H9 (cell line): Measurements from ENCODE around the gene LYAR. TPM values are rescaled to one million over a fixed set of nuclear protein-coding genes. Genes with fewer than 3 reads are reported as not detected.

Experiments used
- DNase-seq: peaks from one replicate; pipeline ENCODE4 v3.0.0-alpha.2; 2017
- H2AFZ ChIP-seq: one replicate; pipeline ENCODE4 v1.6.1; 2013; ENCODE audit warnings: mild to moderate bottlenecking, low read length, control low read depth, moderate library complexity
- H2AK5ac ChIP-seq: 2 replicates; pipeline ENCODE4 v1.6.1; 2013; ENCODE audit warnings: low read length, control low read depth, mixed read lengths; ENCODE audit not compliant: insufficient read length
- H2BK120ac ChIP-seq: one replicate; pipeline ENCODE4 v1.6.1; 2013; ENCODE audit warnings: low read depth, mild to moderate bottlenecking, low read length, control low read depth, inconsistent platforms; ENCODE audit not compliant: poor library complexity, severe bottlenecking
- H2BK12ac ChIP-seq: 2 replicates; pipeline ENCODE4 v1.6.1; 2013; ENCODE audit warnings: low read length, control low read depth, mixed read lengths, low read depth; ENCODE audit not compliant: insufficient read length
- H2BK15ac ChIP-seq: 2 replicates; pipeline ENCODE4 v1.6.1; 2013; ENCODE audit warnings: low read depth, low read length, control low read depth
- H2BK20ac ChIP-seq: one replicate; pipeline ENCODE4 v1.6.1; 2013; ENCODE audit warnings: low read depth, mild to moderate bottlenecking, low read length, control low read depth, inconsistent platforms; ENCODE audit not compliant: poor library complexity, severe bottlenecking
- H2BK5ac ChIP-seq: 2 replicates; pipeline ENCODE4 v1.6.1; 2013; ENCODE audit warnings: low read length, control low read depth, mixed read lengths; ENCODE audit not compliant: insufficient read length
- H3K14ac ChIP-seq: 2 replicates; pipeline ENCODE4 v1.6.1; 2013; ENCODE audit warnings: low read length, control low read depth; ENCODE audit not compliant: insufficient read depth
- H3K18ac ChIP-seq: 2 replicates; pipeline ENCODE4 v1.6.1; 2013; ENCODE audit warnings: low read depth, mild to moderate bottlenecking, mixed read lengths, low read length, control low read depth; ENCODE audit not compliant: insufficient read length
- H3K23ac ChIP-seq: 2 replicates; pipeline ENCODE4 v1.6.1; 2013; ENCODE audit warnings: low read length, control low read depth, mixed read lengths, low read depth; ENCODE audit not compliant: insufficient read length
- H3K23me2 ChIP-seq: 2 replicates; pipeline ENCODE4 v1.6.1; 2013; ENCODE audit warnings: low read depth, mild to moderate bottlenecking, mixed read lengths, low read length, control low read depth; ENCODE audit not compliant: insufficient read length, poor library complexity, severe bottlenecking
- H3K27ac ChIP-seq: 2 replicates; pipeline ENCODE4 v1.5.1; 2013; ENCODE audit warnings: low read length, control low read depth, mixed read lengths, low read depth; ENCODE audit not compliant: insufficient read length
- H3K27me3 ChIP-seq: 2 replicates; pipeline ENCODE4 v1.6.1; 2013; ENCODE audit warnings: low read length, control low read depth, inconsistent platforms; ENCODE audit not compliant: insufficient read depth
- H3K4ac ChIP-seq: 2 replicates; pipeline ENCODE4 v1.6.1; 2013; ENCODE audit warnings: low read depth, mild to moderate bottlenecking, control low read depth, inconsistent platforms, low read length, moderate library complexity
- H3K4me1 ChIP-seq: 2 replicates; pipeline ENCODE4 v1.6.1; 2013; ENCODE audit warnings: low read length, control low read depth, inconsistent platforms; ENCODE audit not compliant: insufficient read depth
- H3K4me2 ChIP-seq: 2 replicates; pipeline ENCODE4 v1.6.1; 2013; ENCODE audit warnings: low read length, control low read depth, mixed read lengths; ENCODE audit not compliant: insufficient read length, insufficient read depth
- H3K56ac ChIP-seq: 2 replicates; pipeline ENCODE4 v1.6.1; 2013; ENCODE audit warnings: low read depth, mild to moderate bottlenecking, mixed read lengths, low read length, control low read depth; ENCODE audit not compliant: insufficient read length
- H3K79me1 ChIP-seq: 2 replicates; pipeline ENCODE4 v1.6.1; 2013; ENCODE audit warnings: low read depth, mild to moderate bottlenecking, moderate library complexity, low read length, control low read depth, inconsistent platforms; ENCODE audit not compliant: insufficient read depth, poor library complexity, severe bottlenecking
- H3K79me2 ChIP-seq: 2 replicates; pipeline ENCODE4 v1.6.1; 2013; ENCODE audit warnings: low read length, control low read depth, inconsistent platforms; ENCODE audit not compliant: insufficient read depth
- H3K9ac ChIP-seq: 2 replicates; pipeline ENCODE4 v1.6.1; 2013; ENCODE audit warnings: low read length, control low read depth, mixed read lengths; ENCODE audit not compliant: insufficient read length; ENCODE audit errors: extremely low read depth
- H3K9me3 ChIP-seq: one replicate; pipeline ENCODE4 v1.6.1; 2013; ENCODE audit warnings: low read depth, low read length, inconsistent platforms; ENCODE audit not compliant: control insufficient read depth
- H3T11ph ChIP-seq: one replicate; pipeline ENCODE4 v1.6.1; 2013; ENCODE audit warnings: mild to moderate bottlenecking, low read length, control low read depth, inconsistent platforms
- H4K20me1 ChIP-seq: one replicate; pipeline ENCODE4 v1.6.1; 2013; ENCODE audit not compliant: control insufficient read depth, insufficient read length, insufficient read depth
- H4K5ac ChIP-seq: 2 replicates; pipeline ENCODE4 v1.6.1; 2013; ENCODE audit warnings: low read depth, mild to moderate bottlenecking, mixed read lengths, low read length, control low read depth; ENCODE audit not compliant: insufficient read length
- H4K8ac ChIP-seq: replicated peaks from 2 replicates; pipeline ENCODE4 v1.6.1; 2013; ENCODE audit warnings: low read length, control low read depth, mixed read lengths, low read depth; ENCODE audit not compliant: insufficient read length
- H4K91ac ChIP-seq: 2 replicates; pipeline ENCODE4 v1.6.1; 2013; ENCODE audit warnings: low read depth, mild to moderate bottlenecking, moderate library complexity, mixed read lengths, low read length, control low read depth; ENCODE audit not compliant: insufficient read length
- H3K27ac Mint-ChIP-seq, 3 experiments: 2 replicates in 2 of 3; 3 replicates in 1 of 3; pipeline ENCODE4 v1.8.0; 2020 to 2021; ENCODE audit warnings: mixed read lengths in 3 of 3, mild to moderate bottlenecking in 1 of 3, moderate library complexity in 1 of 3
- H3K27me3 Mint-ChIP-seq: 2 replicates; pipeline ENCODE4 v1.8.0; 2021; ENCODE audit warnings: low read depth, mild to moderate bottlenecking, moderate library complexity, mixed read lengths
- H3K36me3 Mint-ChIP-seq, 3 experiments: 2 replicates in 2 of 3; 3 replicates in 1 of 3; pipeline ENCODE4 v1.8.0; 2020 to 2021; ENCODE audit warnings: low read depth in 3 of 3, mixed read lengths in 3 of 3; ENCODE audit not compliant: insufficient read depth in 1 of 3
- H3K4me1 Mint-ChIP-seq, 2 experiments: 2 replicates each; pipeline ENCODE4 v1.8.0; 2020; ENCODE audit warnings: mixed read lengths in 2 of 2
- H3K4me3 Mint-ChIP-seq, 2 experiments: 2 replicates in 1 of 2; 3 replicates in 1 of 2; pipeline ENCODE4 v1.8.0; 2020 to 2021; ENCODE audit warnings: mild to moderate bottlenecking in 2 of 2, mixed read lengths in 2 of 2, moderate library complexity in 1 of 2
- H3K9me3 Mint-ChIP-seq, 2 experiments: 2 replicates in 1 of 2; 3 replicates in 1 of 2; pipeline ENCODE4 v1.8.0; 2020; ENCODE audit warnings: mild to moderate bottlenecking in 2 of 2, mixed read lengths in 2 of 2, moderate library complexity in 1 of 2
- CTCF ChIP-seq: fragments of 200-600 bp; sonication (generic); conservative IDR thresholded peaks from 3 replicates; pipeline ENCODE4 v1.8.0; 2021; ENCODE audit warnings: antibody characterized with exemption, mild to moderate bottlenecking
- WGBS: extraction: QIAGEN DNeasy Blood & Tissue Kit; methylation state at CpG from one replicate; pipeline ENCODE4 v1.1.7; 2013; ENCODE audit warnings: missing lambda C conversion rate, low lambda C conversion rate, mixed read lengths; ENCODE audit not compliant: insufficient read length; ENCODE audit errors: extremely low coverage; 5-methylcytosine and 5-hydroxymethylcytosine counted together
- total RNA-seq: library from RNA; stranded (reverse); gene quantifications from 2 replicates; pipeline ENCODE4 v1.2.1, GENCODE V29; 2021

LYAR gene
- total RNA-seq, 1 experiment from 2014 or later: 50.9 TPM

- Mint-ChIP-seq H3K27me3 (peaks cover 2% of the 10 kb centered on the region; the same call in 1 of the 2 replicates), H3K4me1 (no peaks in the 10 kb centered on the region), H3K4me3 (no peak overlapping the region), H3K9me3 (peaks cover 0 to 2% of the 10 kb centered on the region in 2 experiments; a peak in 1 of 5 replicates), H3K36me3 (peaks cover 27 to 90% (median 50%) of the 10 kb centered on the region in 3 experiments; a peak in 6 of 7 replicates), H3K27ac (no peak overlapping the region)
- Histone ChIP-seq H3K14ac (no peak overlapping the region), H3K79me1 (no peaks in the 10 kb centered on the region), H3K23ac (no peak overlapping the region), H2BK20ac (no peak overlapping the region), H2BK5ac (no peak overlapping the region), H3K27ac (no peak overlapping the region), H3K4me1 (no peaks in the 10 kb centered on the region), H3K56ac (no peak overlapping the region), H3T11ph (no peak overlapping the region), H3K9me3 (no peaks in the 10 kb centered on the region), H2AFZ (no peak overlapping the region), H4K91ac (no peak overlapping the region), H2BK12ac (no peak overlapping the region), H3K79me2 (no peaks in the 10 kb centered on the region), H4K8ac (no peak overlapping the region), H4K20me1 (no peaks in the 10 kb centered on the region), H3K23me2 (no peaks in the 10 kb centered on the region), H3K18ac (no peak overlapping the region), H2AK5ac (no peak overlapping the region), H2BK120ac (no peak overlapping the region), H4K5ac (no peak overlapping the region), H3K27me3 (no peaks in the 10 kb centered on the region), H3K9ac (no peak overlapping the region), H3K4ac (no peak overlapping the region), H2BK15ac (no peak overlapping the region), H3K4me2 (no peak overlapping the region)
- no peak for DNase-seq
- WGBS: no CpG with 5 or more reads among the region's 4 CpGs
- no peak for TF ChIP-seq CTCF
Measured at GRCh38 chr4:4270529-4270928, 19.4 kb downstream of the LYAR start.
